H1 (cell line): ENCODE measurements around the gene OR2M4. TPM values are rescaled to one million over a fixed set of nuclear protein-coding genes. Genes with fewer than 3 reads are reported as not detected.

ENCODE experiments used
- CTCF ChIA-PET: fragments of 300-600 bp; sonication (Branson Sonifier 250); formaldehyde crosslinking; loops from one replicate; lab custom pipeline; 2021; ENCODE audit not compliant: partially characterized antibody; lab: Charles Lee
- POLR2A ChIA-PET: fragments of 300-600 bp; sonication (Branson Sonifier 250); formaldehyde crosslinking; loops from one replicate; lab custom pipeline; 2021; ENCODE audit warnings: inconsistent platforms; ENCODE audit not compliant: partially characterized antibody; lab: Charles Lee
- DNase-seq, 2 experiments: peaks; one replicate each; pipeline versions ENCODE4 v3.0.0 to v3.0.0-alpha.2; 2010 to 2022; ENCODE audit warnings: low spot score in 2 of 2, low read depth in 1 of 2, mixed read lengths in 1 of 2
- FAIRE-seq: peaks from 2 replicates; lab custom pipeline; 2011; peaks lifted over from hg19 to GRCh38; lab: Jason Lieb, UNC
- H2AFZ ChIP-seq: 2 replicates; pipeline ENCODE4 v1.8.1; 2012; ENCODE audit warnings: low read length, inconsistent platforms
- H2AK5ac ChIP-seq: 2 replicates; pipeline ENCODE4 v1.6.1; 2013; ENCODE audit warnings: low read depth, low read length
- H2BK120ac ChIP-seq: replicated peaks from 2 replicates; pipeline ENCODE3; 2013; ENCODE audit warnings: low read depth, low read length, inconsistent platforms
- H2BK12ac ChIP-seq: 2 replicates; pipeline ENCODE4 v1.6.1; 2013; ENCODE audit warnings: low read depth, low read length
- H2BK15ac ChIP-seq: 2 replicates; pipeline ENCODE4 v1.6.1; 2013; ENCODE audit warnings: low read length
- H2BK20ac ChIP-seq: 2 replicates; pipeline ENCODE4 v1.6.1; 2013; ENCODE audit warnings: low read length
- H2BK5ac ChIP-seq: 2 replicates; pipeline ENCODE4 v1.6.1; 2013; ENCODE audit warnings: low read depth, low read length
- H3K14ac ChIP-seq: 2 replicates; pipeline ENCODE4 v1.6.1; 2013; ENCODE audit warnings: inconsistent platforms; ENCODE audit not compliant: insufficient read length
- H3K18ac ChIP-seq: 2 replicates; pipeline ENCODE4 v1.6.1; 2013; ENCODE audit warnings: low read length; ENCODE audit errors: extremely low read depth
- H3K23ac ChIP-seq: 2 replicates; pipeline ENCODE4 v1.6.1; 2013; ENCODE audit warnings: inconsistent platforms; ENCODE audit not compliant: insufficient read length
- H3K23me2 ChIP-seq: 2 replicates; pipeline ENCODE4 v1.6.1; 2013; ENCODE audit warnings: low read depth, low read length
- H3K27ac ChIP-seq: 2 replicates; pipeline ENCODE4 v1.6.1; 2011; ENCODE audit warnings: low read depth, low read length, inconsistent platforms
- H3K27me3 ChIP-seq, 4 experiments: replicated peaks in 1 of 4; 1 replicate in 1 of 4; 2 replicates in 3 of 4; pipeline versions ENCODE4 v1.6.1 to v1.8.1; 2011 to 2013; ENCODE audit warnings: low read length in 3 of 4, mild to moderate bottlenecking in 3 of 4, inconsistent platforms in 2 of 4, mixed read lengths in 2 of 4, moderate library complexity in 1 of 4; ENCODE audit not compliant: control insufficient read depth in 3 of 4, insufficient read depth in 3 of 4; ENCODE audit errors: extremely low read depth in 1 of 4
- H3K36me3 ChIP-seq, 4 experiments: 2 replicates each; pipeline versions ENCODE4 v1.6.1 to v1.8.1; 2011 to 2013; ENCODE audit warnings: mild to moderate bottlenecking in 4 of 4, low read length in 3 of 4, moderate library complexity in 2 of 4, control low read depth in 1 of 4, inconsistent platforms in 1 of 4; ENCODE audit not compliant: insufficient read depth in 4 of 4, control insufficient read depth in 2 of 4
- H3K4ac ChIP-seq: replicated peaks from 2 replicates; pipeline ENCODE3; 2013; ENCODE audit warnings: low read length, low read depth, mixed read lengths, inconsistent platforms; ENCODE audit not compliant: insufficient read length
- H3K4me1 ChIP-seq, 4 experiments: replicated peaks in 1 of 4; 1 replicate in 1 of 4; 2 replicates in 3 of 4; pipeline versions ENCODE4 v1.6.1 to v1.8.1; 2011 to 2013; ENCODE audit warnings: low read length in 3 of 4, inconsistent platforms in 2 of 4, mixed read lengths in 1 of 4; ENCODE audit not compliant: insufficient read depth in 4 of 4, control insufficient read depth in 3 of 4
- H3K4me2 ChIP-seq, 2 experiments: 2 replicates each; pipeline versions ENCODE4 v1.6.1 to v1.8.1; 2011 to 2013; ENCODE audit warnings: low read depth in 2 of 2, low read length in 2 of 2, control low read depth in 1 of 2, inconsistent platforms in 1 of 2, mild to moderate bottlenecking in 1 of 2; ENCODE audit not compliant: insufficient read depth in 1 of 2
- H3K4me3 ChIP-seq, 4 experiments: fragments of 200-600, 300-600 bp in 1 of 4; sonication (generic), shearing (Covaris generic), sonication (Bioruptor Twin) in 1 of 4; 2 replicates each; pipeline versions ENCODE4 v1.5.1 to v1.8.1; 2011 to 2016; ENCODE audit warnings: low read length in 4 of 4, low read depth in 3 of 4, control low read depth in 2 of 4, inconsistent platforms in 2 of 4, mild to moderate bottlenecking in 2 of 4, mixed read lengths in 1 of 4, moderate library complexity in 1 of 4; ENCODE audit not compliant: insufficient read depth in 2 of 4; ENCODE audit errors: extremely low read depth in 1 of 4
- H3K56ac ChIP-seq: replicated peaks from 2 replicates; pipeline ENCODE3; 2013; ENCODE audit warnings: low read depth, mild to moderate bottlenecking, mixed read lengths, low read length, inconsistent platforms; ENCODE audit not compliant: insufficient read length
- H3K79me1 ChIP-seq: 2 replicates; pipeline ENCODE4 v1.6.1; 2013; ENCODE audit warnings: low read depth, low read length, control low read depth
- H3K79me2 ChIP-seq, 2 experiments: 2 replicates each; pipeline versions ENCODE4 v1.6.1 to v1.8.1; 2012 to 2013; ENCODE audit warnings: low read length in 2 of 2, mild to moderate bottlenecking in 2 of 2, inconsistent platforms in 1 of 2; ENCODE audit not compliant: insufficient read depth in 2 of 2, control insufficient read depth in 1 of 2
- H3K9ac ChIP-seq, 4 experiments: replicated peaks in 1 of 4; 1 replicate in 1 of 4; 2 replicates in 3 of 4; pipeline versions ENCODE4 v1.6.1 to v1.8.1; 2011 to 2013; ENCODE audit warnings: low read depth in 3 of 4, low read length in 3 of 4, control low read depth in 2 of 4, mild to moderate bottlenecking in 2 of 4, moderate library complexity in 2 of 4, inconsistent platforms in 1 of 4; ENCODE audit errors: extremely low read depth in 1 of 4
- H3K9me3 ChIP-seq, 2 experiments: 2 replicates each; pipeline versions ENCODE4 v1.6.1 to v1.8.1; 2012 to 2013; ENCODE audit warnings: mild to moderate bottlenecking in 2 of 2, moderate library complexity in 2 of 2, control low read depth in 1 of 2, inconsistent platforms in 1 of 2, low read depth in 1 of 2, low read length in 1 of 2, mixed read lengths in 1 of 2; ENCODE audit not compliant: insufficient read depth in 2 of 2
- H4K20me1 ChIP-seq, 2 experiments: replicated peaks in 1 of 2; 2 replicates each; pipeline versions ENCODE3 to v1.8.1; 2011 to 2013; ENCODE audit warnings: inconsistent platforms in 2 of 2, low read length in 2 of 2, mild to moderate bottlenecking in 1 of 2; ENCODE audit not compliant: insufficient read depth in 2 of 2, control insufficient read depth in 1 of 2
- H4K5ac ChIP-seq: 2 replicates; pipeline ENCODE4 v1.6.1; 2013; ENCODE audit warnings: low read length, low read depth, mixed read lengths, inconsistent platforms; ENCODE audit not compliant: insufficient read length
- H4K8ac ChIP-seq: 2 replicates; pipeline ENCODE4 v1.8.0; 2013; ENCODE audit warnings: mild to moderate bottlenecking, moderate library complexity, low read length, inconsistent platforms; ENCODE audit not compliant: insufficient read depth; ENCODE audit errors: extremely low read depth
- H4K91ac ChIP-seq: replicated peaks from 2 replicates; pipeline ENCODE3; 2013; ENCODE audit warnings: low read length, mixed read lengths, inconsistent platforms; ENCODE audit not compliant: insufficient read length
- BACH1 ChIP-seq: IDR thresholded peaks from 2 replicates; pipeline ENCODE4 v1.6.1; 2012; ENCODE audit warnings: low read length, improper control_type of control experiment
- WGBS, 2 experiments: shearing (Covaris generic) in 1 of 2; methylation state at CpG; one replicate each; pipeline versions ENCODE4 v1.1.6 to v1.1.7; 2013 to 2015; ENCODE audit warnings: low lambda C conversion rate in 2 of 2, mixed read lengths in 2 of 2, inconsistent platforms in 1 of 2, low coverage in 1 of 2, missing lambda C conversion rate in 1 of 2; ENCODE audit not compliant: insufficient replicate concordance in 2 of 2, insufficient coverage in 1 of 2, insufficient read length in 1 of 2; ENCODE audit errors: extremely low coverage in 1 of 2, missing lambda C conversion rate in 1 of 2; 5-methylcytosine and 5-hydroxymethylcytosine counted together
- polyA plus RNA-seq, 7 experiments: library from polyadenylated mRNA; depleted of rRNA in 3 of 7; stranded (reverse) in 5 of 7; unstranded in 2 of 7; fragments of >200 nt in 5 of 7; fragments of 200-250 nt in 2 of 7; gene quantifications; 1 replicate in 5 of 7; 2 replicates in 1 of 7; 4 replicates in 1 of 7; pipeline versions ENCODE4 v1.2.1 to v1.2.3, GENCODE V29; 2011 to 2013; ENCODE audit warnings: missing spikeins in 2 of 7, mixed read lengths in 2 of 7
- total RNA-seq: library from RNA; stranded (reverse); fragmentation: NEBNext Ultra II Directional; extraction: Animal tissue kit (Norgen Biotek cat#: 25700); gene quantifications from 2 replicates; pipeline ENCODE4 v1.2.1, GENCODE V29; 2021

OR2M4 gene
- total and polyA plus RNA-seq, 2 of the 8 experiments (the other 6 are each of a cell fraction or from before 2014, with no cell fraction given) = not detected

DNA sequence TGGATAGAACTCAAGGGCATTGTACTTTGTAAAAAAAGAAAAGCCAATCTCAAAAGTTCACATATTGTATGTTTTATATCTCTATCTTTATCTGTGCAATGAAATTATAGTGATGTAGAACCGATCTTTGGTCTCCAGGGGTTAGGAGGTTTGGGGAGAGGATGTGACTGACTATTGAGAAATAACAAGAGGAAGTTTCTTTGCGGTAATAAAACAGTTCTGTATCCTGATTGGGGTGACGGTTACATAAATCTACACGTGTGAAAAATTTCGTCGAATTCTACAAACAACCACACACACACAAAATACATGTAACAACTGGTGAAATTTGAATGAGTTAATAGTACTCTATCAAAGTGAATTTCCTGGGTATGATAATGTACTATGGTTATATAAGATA lies 57.2 kb downstream of the OR2M4 start:
- H3K14ac ChIP-seq = no peak overlapping the region
- no peak overlapping the region for H3K9ac ChIP-seq
- H4K20me1 ChIP-seq = no peaks in the 10 kb centered on the region
- CTCF ChIA-PET = no interaction called here
- H3K4me1 ChIP-seq = no peaks in the 10 kb centered on the region
- no peak overlapping the region for H2AK5ac ChIP-seq
- no peak overlapping the region for H4K8ac ChIP-seq
- WGBS, 2 experiments = 79% methylated on average over 6 of the region's 6 CpGs; no CpG with 5 or more reads in 1 of the 2 experiments
- no peak overlapping the region for H2BK15ac ChIP-seq
- H4K5ac ChIP-seq = no peak overlapping the region
- no peaks in the 10 kb centered on the region for H3K36me3 ChIP-seq
- H2AFZ ChIP-seq = no peak overlapping the region
- H2BK20ac ChIP-seq = no peak overlapping the region
- no peaks in the 10 kb centered on the region for H3K79me2 ChIP-seq
- no peak overlapping the region for H2BK5ac ChIP-seq
- POLR2A ChIA-PET = no interaction called here
- TF ChIP-seq BACH1 = no peak
- TF ChIP-seq, all 59 proteins: peak for 0
- Histone ChIP-seq H3K9me3 (peaks cover 36 to 37% of the 10 kb centered on the region in 2 experiments), H3K18ac (no peak overlapping the region), H4K91ac (no peak overlapping the region), H3K23ac (no peak overlapping the region), H3K23me2 (no peaks in the 10 kb centered on the region), H2BK120ac (no peak overlapping the region), H3K4me2 (no peak overlapping the region), H3K4ac (no peak overlapping the region), H3K27ac (no peak overlapping the region), H3K56ac (no peak overlapping the region), H2BK12ac (no peak overlapping the region), H3K79me1 (no peaks in the 10 kb centered on the region), H3K4me3 (no peak overlapping the region), H3K27me3 (no peaks in the 10 kb centered on the region)
- DNase-seq = no peak
- FAIRE-seq = no peak

Other genes starting within 250 kb of the OR2M4 start
- gene OR2L5, start 217.8 kb upstream of the OR2M4 start, total RNA-seq = not detected in 2 replicates
- gene OR2L5, start 217.8 kb upstream of the OR2M4 start, polyA plus RNA-seq (2011; rRNA removed) = not detected in 2 replicates
- gene OR2L2, start 201.3 kb upstream of the OR2M4 start, total RNA-seq = 0.10 TPM in 1 of 2 replicates, not detected in the other
- not detected in 2 replicates for gene OR2L2, start 201.3 kb upstream of the OR2M4 start, polyA plus RNA-seq (2011; rRNA removed)
- not detected in 2 replicates for gene OR2L3, start 184.6 kb upstream of the OR2M4 start, total RNA-seq
- not detected in 2 replicates for gene OR2L3, start 184.6 kb upstream of the OR2M4 start, polyA plus RNA-seq (2011; rRNA removed)
- gene OR2L13, start 136.2 kb upstream of the OR2M4 start, total RNA-seq = not detected in 2 replicates
- gene OR2L13, start 136.2 kb upstream of the OR2M4 start, polyA plus RNA-seq (2011; rRNA removed) = not detected in 2 replicates
- not detected in 2 replicates for gene OR2M5, start 86.3 kb upstream of the OR2M4 start, total RNA-seq
- gene OR2M5, start 86.3 kb upstream of the OR2M4 start, polyA plus RNA-seq (2011; rRNA removed) = not detected in 2 replicates
- gene OR2M2, start 56.6 kb upstream of the OR2M4 start, total RNA-seq = not detected in 2 replicates
- gene OR2M2, start 56.6 kb upstream of the OR2M4 start, polyA plus RNA-seq (2011; rRNA removed) = not detected in 2 replicates
- not detected in 2 replicates for gene OR2M3, start 34.2 kb upstream of the OR2M4 start, total RNA-seq
- gene OR2M3, start 34.2 kb upstream of the OR2M4 start, polyA plus RNA-seq (2011; rRNA removed) = not detected in 2 replicates
- gene OR2T33, start 46.6 kb downstream of the OR2M4 start, total RNA-seq = not detected in 2 replicates
- gene OR2T33, start 46.6 kb downstream of the OR2M4 start, polyA plus RNA-seq (2011; rRNA removed) = not detected in 2 replicates
- not detected in 2 replicates for gene OR2T12, start 72.0 kb downstream of the OR2M4 start, total RNA-seq
- not detected in 2 replicates for gene OR2T12, start 72.0 kb downstream of the OR2M4 start, polyA plus RNA-seq (2011; rRNA removed)
- not detected in 2 replicates for gene OR2M7, start 93.2 kb downstream of the OR2M4 start, total RNA-seq
- gene OR2M7, start 93.2 kb downstream of the OR2M4 start, polyA plus RNA-seq (2011; rRNA removed) = not detected in 2 replicates
- not detected in 2 replicates for gene OR14C36, start 117.4 kb downstream of the OR2M4 start, total RNA-seq
- gene OR14C36, start 117.4 kb downstream of the OR2M4 start, polyA plus RNA-seq (2011; rRNA removed) = not detected in 2 replicates
- gene OR2T4, start 130.2 kb downstream of the OR2M4 start, total RNA-seq = not detected in 2 replicates
- gene OR2T4, start 130.2 kb downstream of the OR2M4 start, polyA plus RNA-seq (2011; rRNA removed) = not detected in 2 replicates
- not detected in 2 replicates for gene OR2T6, start 144.3 kb downstream of the OR2M4 start, total RNA-seq
- gene OR2T6, start 144.3 kb downstream of the OR2M4 start, polyA plus RNA-seq (2011; rRNA removed) = not detected in 2 replicates
- gene OR2T1, start 171.6 kb downstream of the OR2M4 start, total RNA-seq = not detected in 2 replicates
- gene OR2T1, start 171.6 kb downstream of the OR2M4 start, polyA plus RNA-seq (2011; rRNA removed) = not detected in 2 replicates
- gene OR2T2, start 214.2 kb downstream of the OR2M4 start, total RNA-seq = not detected in 2 replicates
- not detected in 2 replicates for gene OR2T2, start 214.2 kb downstream of the OR2M4 start, polyA plus RNA-seq (2011; rRNA removed)
- gene OR2T3, start 241.9 kb downstream of the OR2M4 start, total RNA-seq = not detected in 2 replicates
- not detected in 2 replicates for gene OR2T3, start 241.9 kb downstream of the OR2M4 start, polyA plus RNA-seq (2011; rRNA removed)